Activated CD4-positive, alpha-beta T cell treated with anti-CD3 and anti-CD28 coated beads for 36 hours (primary cell): ENCODE data around the gene SDHAF1. TPM values are rescaled to one million over a fixed set of nuclear protein-coding genes. Genes with fewer than 3 reads are reported as not detected.
"Not testable (repeated sequence)": the region's sequence is repeated elsewhere in the genome, so short reads cannot be mapped to it uniquely, and the experiment has no call there.

Experiments used
- ATAC-seq: fragments of 200-7000 bp; cut with Tn5 transposase; one replicate; pipeline ENCODE4 v1.10.0; 2021; ENCODE audit warnings: mild to moderate bottlenecking, moderate library complexity
- CTCF ChIA-PET: fragments of 350-600 bp; sonication (Branson Sonifier 250); formaldehyde crosslinking; loops from one replicate; lab custom pipeline; 2021; ENCODE audit warnings: antibody characterized with exemption; lab: Charles Lee
- POLR2A ChIA-PET: fragments of 350-600 bp; sonication (Branson Sonifier 250); formaldehyde crosslinking; loops from one replicate; lab custom pipeline; 2021; ENCODE audit warnings: antibody characterized with exemption, inconsistent platforms; lab: Charles Lee
- DNase-seq: peaks from one replicate; pipeline ENCODE4 v3.0.0-alpha.2; 2020
- H3K27ac Mint-ChIP-seq: one replicate; pipeline ENCODE4 v1.8.0; 2021; ENCODE audit warnings: mixed read lengths
- H3K27me3 Mint-ChIP-seq: one replicate; pipeline ENCODE4 v1.8.0; 2021; ENCODE audit warnings: mixed read lengths
- H3K36me3 Mint-ChIP-seq: one replicate; pipeline ENCODE4 v1.8.0; 2021; ENCODE audit warnings: low read depth, mixed read lengths
- H3K4me1 Mint-ChIP-seq: one replicate; pipeline ENCODE4 v1.8.0; 2021; ENCODE audit warnings: mixed read lengths
- H3K4me3 Mint-ChIP-seq: one replicate; pipeline ENCODE4 v1.8.0; 2021; ENCODE audit warnings: mild to moderate bottlenecking, moderate library complexity, mixed read lengths
- H3K9me3 Mint-ChIP-seq: one replicate; pipeline ENCODE4 v1.8.0; 2021; ENCODE audit warnings: low read depth, mixed read lengths
- intact Hi-C, 2 experiments: fragments of 100-400 bp; cut with DNase I in 1 of 2; cut with micrococcal nuclease in 1 of 2; formaldehyde crosslinking; loops; one replicate each; pipeline versions ENCODE4 v1.14.2 to v1.15.1; 2022 to 2024; cut with DNase I, micrococcal nuclease
- total RNA-seq, 2 experiments: library from RNA; stranded (reverse); gene quantifications; one replicate each; pipeline ENCODE4 v1.2.3, GENCODE V29; 2021

The SDHAF1 gene
- total RNA-seq, 2 experiments from 2014 or later, result 16.0 to 19.2 TPM

GRCh38 chr19:35963514-35963913, 31.5 kb upstream of the SDHAF1 start:
- no peak overlapping the region for H3K27ac Mint-ChIP-seq
- ChIA-PET POLR2A (no interaction called here), CTCF (interaction anchor here (1.4 kb wide), 1 partner anchor 32 kb away, joined by 3 read pairs; no protein-coding TSS in a partner anchor)
- H3K27me3 Mint-ChIP-seq, result peaks cover 7% of the 10 kb centered on the region
- H3K9me3 Mint-ChIP-seq, result no peaks in the 10 kb centered on the region
- H3K4me3 Mint-ChIP-seq, result no peak overlapping the region
- H3K36me3 Mint-ChIP-seq, result no peaks in the 10 kb centered on the region
- intact Hi-C loops, result no loop called here
- H3K4me1 Mint-ChIP-seq, result peaks cover 11% of the 10 kb centered on the region
- DNase-seq (peak; percentile 75), ATAC-seq (no peak)

GRCh38 chr19:35966771-35967170, 28.2 kb upstream of the SDHAF1 start:
- DNase-seq (no peak), ATAC-seq (no peak)
- POLR2A ChIA-PET, result no interaction called here
- H3K27ac Mint-ChIP-seq, result no peak overlapping the region
- no peak overlapping the region for H3K4me3 Mint-ChIP-seq
- H3K36me3 Mint-ChIP-seq, result no peaks in the 10 kb centered on the region
- no peaks in the 10 kb centered on the region for H3K9me3 Mint-ChIP-seq
- peaks cover 5% of the 10 kb centered on the region for H3K4me1 Mint-ChIP-seq
- intact Hi-C loops, result no loop called here
- H3K27me3 Mint-ChIP-seq, result peaks cover 5% of the 10 kb centered on the region
- CTCF ChIA-PET, result interaction anchor here (0.6 to 1.4 kb wide), 4 partner anchors 9 to 326 kb away, joined by 3 read pairs; no protein-coding TSS in a partner anchor

- intact Hi-C loops, result no loop called here
- Mint-ChIP-seq H3K27ac (no peak overlapping the region), H3K4me3 (no peak overlapping the region), H3K27me3 (peaks cover 7% of the 10 kb centered on the region), H3K36me3 (no peaks in the 10 kb centered on the region), H3K4me1 (peaks cover 5% of the 10 kb centered on the region), H3K9me3 (no peaks in the 10 kb centered on the region)
- no peak for DNase-seq
- ChIA-PET POLR2A (no interaction called here), CTCF (no interaction called here)
- ATAC-seq, result peak; percentile 26
Observed at GRCh38 chr19:35973487-35973886, 21.5 kb upstream of the SDHAF1 start.

- H3K27ac Mint-ChIP-seq, result no peak overlapping the region
- H3K4me1 Mint-ChIP-seq, result no peaks in the 10 kb centered on the region
- peaks cover 16% of the 10 kb centered on the region for H3K27me3 Mint-ChIP-seq
- no peaks in the 10 kb centered on the region for H3K9me3 Mint-ChIP-seq
- no peak for ATAC-seq
- intact Hi-C loops, result no loop called here
- ChIA-PET POLR2A (no interaction called here), CTCF (interaction anchor here (0.6 to 1.0 kb wide), 2 partner anchors 9 to 234 kb away, joined by 3 read pairs; no protein-coding TSS in a partner anchor)
- no peaks in the 10 kb centered on the region for H3K36me3 Mint-ChIP-seq
- no peak overlapping the region for H3K4me3 Mint-ChIP-seq
- DNase-seq, result peak; percentile 47
Observed at GRCh38 chr19:35975608-35976214, 19.3 kb upstream of the SDHAF1 start.

GRCh38 chr19:35977446-35978222, 17.4 kb upstream of the SDHAF1 start:
- no peaks in the 10 kb centered on the region for H3K9me3 Mint-ChIP-seq
- H3K27me3 Mint-ChIP-seq, result peaks cover 19% of the 10 kb centered on the region
- peak; percentile 63 for DNase-seq
- no peaks in the 10 kb centered on the region for H3K4me1 Mint-ChIP-seq
- intact Hi-C loops, result no loop called here
- POLR2A ChIA-PET, result no interaction called here
- peak; percentile 87 for ATAC-seq
- no peak overlapping the region for H3K27ac Mint-ChIP-seq
- H3K36me3 Mint-ChIP-seq, result no peaks in the 10 kb centered on the region
- H3K4me3 Mint-ChIP-seq, result no peak overlapping the region
- CTCF ChIA-PET, result no interaction called here

GRCh38 chr19:35978271-35978670, 16.7 kb upstream of the SDHAF1 start:
- Mint-ChIP-seq H3K9me3 (no peaks in the 10 kb centered on the region), H3K4me3 (no peak overlapping the region), H3K27ac (no peak overlapping the region), H3K36me3 (no peaks in the 10 kb centered on the region), H3K27me3 (peaks cover 23% of the 10 kb centered on the region), H3K4me1 (no peaks in the 10 kb centered on the region)
- ChIA-PET CTCF (no interaction called here), POLR2A (no interaction called here)
- intact Hi-C loops, result no loop called here
- ATAC-seq, result no peak
- DNase-seq, result no peak

GRCh38 chr19:35978832-35979365, 16.1 kb upstream of the SDHAF1 start:
- Mint-ChIP-seq H3K9me3 (no peaks in the 10 kb centered on the region), H3K36me3 (no peaks in the 10 kb centered on the region), H3K27me3 (peaks cover 28% of the 10 kb centered on the region), H3K4me1 (no peaks in the 10 kb centered on the region), H3K27ac (no peak overlapping the region), H3K4me3 (no peak overlapping the region)
- ChIA-PET CTCF (interaction anchor here (0.6 kb wide), 1 partner anchor 837 kb away, joined by 3 read pairs; no protein-coding TSS in a partner anchor), POLR2A (no interaction called here)
- no peak for DNase-seq
- intact Hi-C loops, result no loop called here
- no peak for ATAC-seq

GRCh38 chr19:35980997-35981396, 14.0 kb upstream of the SDHAF1 start:
- CTCF ChIA-PET, result interaction anchor here (1.0 kb wide), 1 partner anchor 80 kb away, joined by 4 read pairs; no protein-coding TSS in a partner anchor

GRCh38 chr19:35983177-35983576, 11.8 kb upstream of the SDHAF1 start:
- Mint-ChIP-seq H3K27me3 (peaks cover 48% of the 10 kb centered on the region), H3K9me3 (no peaks in the 10 kb centered on the region), H3K4me1 (peaks cover 5% of the 10 kb centered on the region), H3K4me3 (no peak overlapping the region), H3K36me3 (no peaks in the 10 kb centered on the region), H3K27ac (no peak overlapping the region)
- ChIA-PET POLR2A (interaction anchor here (0.6 kb wide), 1 partner anchor 131 kb away, joined by 4 read pairs; the partner anchor contains the start of gene POLR2I), CTCF (no interaction called here)
- no peak for ATAC-seq
- intact Hi-C loops, result no loop called here
- DNase-seq, result no peak

More at GRCh38 chr19:35980997-35981396, 14.0 kb upstream of the SDHAF1 start:
- ATAC-seq, H3K27ac Mint-ChIP-seq, intact Hi-C loops, H3K9me3 Mint-ChIP-seq, H3K4me1 Mint-ChIP-seq, H3K36me3 Mint-ChIP-seq, H3K4me3 Mint-ChIP-seq, POLR2A ChIA-PET, DNase-seq: not testable (repeated sequence)
- peaks cover 42% of the 10 kb centered on the region for H3K27me3 Mint-ChIP-seq

- Mint-ChIP-seq H3K9me3 (no peaks in the 10 kb centered on the region), H3K27ac (no peak overlapping the region), H3K4me1 (peaks cover 5% of the 10 kb centered on the region), H3K4me3 (no peak overlapping the region), H3K27me3 (peaks cover 35% of the 10 kb centered on the region), H3K36me3 (no peaks in the 10 kb centered on the region)
- ATAC-seq, result no peak
- CTCF ChIA-PET, result no interaction called here
- DNase-seq, result no peak
- intact Hi-C loops, result no loop called here
- POLR2A ChIA-PET, result no interaction called here
Observed at GRCh38 chr19:35986111-35986510, 8.9 kb upstream of the SDHAF1 start.

GRCh38 chr19:35986664-35987570, 8.1 kb upstream of the SDHAF1 start:
- DNase-seq (peak; percentile 55), ATAC-seq (peak; percentile 80)
- no peaks in the 10 kb centered on the region for H3K36me3 Mint-ChIP-seq
- H3K27ac Mint-ChIP-seq, result no peak overlapping the region
- no peaks in the 10 kb centered on the region for H3K9me3 Mint-ChIP-seq
- CTCF ChIA-PET, result no interaction called here
- intact Hi-C loops, result no loop called here
- H3K4me3 Mint-ChIP-seq, result peak overlapping the region; percentile 62
- H3K4me1 Mint-ChIP-seq, result peaks cover 5% of the 10 kb centered on the region
- POLR2A ChIA-PET, result no interaction called here
- peaks cover 35% of the 10 kb centered on the region for H3K27me3 Mint-ChIP-seq
